Measurements from ENCODE around the gene NDUFC2.
"Not testable (repeated sequence)": the region's sequence is repeated elsewhere in the genome, so short reads cannot be mapped to it uniquely, and the experiment has no call there.

Gene NDUFC2

DNA sequence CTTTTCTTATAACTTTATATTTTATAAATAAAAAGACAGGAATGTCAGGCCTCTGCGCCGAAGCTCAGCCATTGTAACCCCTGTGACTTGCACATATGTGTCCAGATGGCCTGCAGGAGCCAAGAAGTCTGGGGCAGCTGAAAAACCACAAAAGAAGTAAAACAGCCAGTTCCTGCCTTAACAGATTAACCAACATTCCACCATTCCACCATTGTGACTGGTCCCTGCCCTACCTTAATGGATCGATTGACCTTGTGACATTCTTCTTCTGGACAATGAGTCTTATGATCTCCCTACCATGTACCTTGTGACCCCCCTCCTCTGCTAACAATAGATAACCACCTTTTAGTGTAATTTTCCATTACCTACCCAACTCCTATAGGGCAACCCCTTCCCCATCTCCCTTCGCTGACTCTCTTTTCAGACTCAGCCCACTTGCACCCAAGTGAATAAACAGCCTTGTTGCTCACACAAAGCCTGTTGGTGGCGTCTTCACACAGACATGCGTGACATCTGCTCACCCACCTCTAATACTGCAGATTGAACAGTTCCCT lies 6.9 kb upstream of the NDUFC2 start:
- WGBS: 95% methylated on average over 6 of the region's 6 CpGs
- not testable (repeated sequence) for H2AFZ ChIP-seq (ENCODE audit: low read depth, low read length); H3K4me2 ChIP-seq (ENCODE audit: low read length, poor library complexity, severe bottlenecking); H3K79me1 ChIP-seq (replicated peaks; ENCODE audit: low read length, poor library complexity, severe bottlenecking); H3K27ac ChIP-seq (ENCODE audit: low read length, poor library complexity, severe bottlenecking); H4K8ac ChIP-seq (ENCODE audit: low read length); H3K27me3 ChIP-seq (ENCODE audit: control insufficient read depth in 1 of 2, insufficient read depth in 1 of 2, low read length in 2 of 2); H2BK120ac ChIP-seq (ENCODE audit: low read depth, low read length); H3K23ac ChIP-seq (ENCODE audit: low read length in 2 of 2); H3K4me3 ChIP-seq (ENCODE audit: insufficient read depth in 1 of 2, low read depth in 1 of 2, low read length in 2 of 2); H3K36me3 ChIP-seq (ENCODE audit: control insufficient read depth in 1 of 2, insufficient read depth in 2 of 2, low read depth in 1 of 2, low read length in 2 of 2); H3K9ac ChIP-seq (ENCODE audit: low read length); DNase-seq; H2BK5ac ChIP-seq (ENCODE audit: low read depth, low read length, poor library complexity, severe bottlenecking); H3K14ac ChIP-seq (ENCODE audit: low read length in 2 of 2); H2BK12ac ChIP-seq (ENCODE audit: low read length in 2 of 2); H3K4me1 ChIP-seq (ENCODE audit: control insufficient read depth, insufficient read depth, low read depth, low read length); H3K18ac ChIP-seq (ENCODE audit: low read depth in 1 of 2, low read length in 2 of 2); H2AK5ac ChIP-seq (ENCODE audit: low read length, severe bottlenecking); H2BK15ac ChIP-seq (ENCODE audit: low read depth, poor library complexity, severe bottlenecking); H3K9me3 ChIP-seq (ENCODE audit: control insufficient read depth, low read length); H3K4ac ChIP-seq (ENCODE audit: low read depth in 1 of 2, low read length in 2 of 2)
- peak overlapping the region; percentile 50 for H4K91ac ChIP-seq (ENCODE audit: low read length)

GRCh38 chr11:78085972-78086371 lies 6.3 kb upstream of the NDUFC2 start:
- no peak for DNase-seq
- WGBS: 70% methylated on average over 2 of the region's 3 CpGs
- Histone ChIP-seq H2AFZ (ENCODE audit: low read depth, low read length) (no peak overlapping the region), H3K23ac (ENCODE audit: low read length in 2 of 2) (no peak overlapping the region), H3K27ac (ENCODE audit: low read length, poor library complexity, severe bottlenecking) (no peak overlapping the region), H3K4me2 (ENCODE audit: low read length, poor library complexity, severe bottlenecking) (no peak overlapping the region), H2BK12ac (ENCODE audit: low read length in 2 of 2) (no peak overlapping the region), H3K4me1 (ENCODE audit: control insufficient read depth, insufficient read depth, low read depth, low read length) (no peaks in the 10 kb centered on the region), H3K36me3 (ENCODE audit: control insufficient read depth in 1 of 2, insufficient read depth in 2 of 2, low read depth in 1 of 2, low read length in 2 of 2) (no peaks in the 10 kb centered on the region), H3K9ac (ENCODE audit: low read length) (no peak overlapping the region), H3K4ac (ENCODE audit: low read depth in 1 of 2, low read length in 2 of 2) (no peak overlapping the region), H4K91ac (ENCODE audit: low read length) (no peak overlapping the region), H3K9me3 (ENCODE audit: control insufficient read depth, low read length) (no peaks in the 10 kb centered on the region), H2AK5ac (ENCODE audit: low read length, severe bottlenecking) (no peak overlapping the region), H3K4me3 (ENCODE audit: insufficient read depth in 1 of 2, low read depth in 1 of 2, low read length in 2 of 2) (no peak overlapping the region), H3K14ac (ENCODE audit: low read length in 2 of 2) (no peak overlapping the region), H3K27me3 (ENCODE audit: control insufficient read depth in 1 of 2, insufficient read depth in 1 of 2, low read length in 2 of 2) (no peaks in the 10 kb centered on the region), H4K8ac (ENCODE audit: low read length) (no peak overlapping the region), H2BK120ac (ENCODE audit: low read depth, low read length) (no peak overlapping the region), H3K79me1 (replicated peaks; ENCODE audit: low read length, poor library complexity, severe bottlenecking) (no peaks in the 10 kb centered on the region), H2BK15ac (ENCODE audit: low read depth, poor library complexity, severe bottlenecking) (no peak overlapping the region), H2BK5ac (ENCODE audit: low read depth, low read length, poor library complexity, severe bottlenecking) (no peak overlapping the region), H3K18ac (ENCODE audit: low read depth in 1 of 2, low read length in 2 of 2) (no peak overlapping the region)

- not testable (repeated sequence) for H4K91ac ChIP-seq (ENCODE audit: low read length); H3K36me3 ChIP-seq (ENCODE audit: control insufficient read depth in 1 of 2, insufficient read depth in 2 of 2, low read depth in 1 of 2, low read length in 2 of 2); H3K4ac ChIP-seq (ENCODE audit: low read depth in 1 of 2, low read length in 2 of 2); H3K4me2 ChIP-seq (ENCODE audit: low read length, poor library complexity, severe bottlenecking); H2BK5ac ChIP-seq (ENCODE audit: low read depth, low read length, poor library complexity, severe bottlenecking); H3K4me1 ChIP-seq (ENCODE audit: control insufficient read depth, insufficient read depth, low read depth, low read length); H4K8ac ChIP-seq (ENCODE audit: low read length); H3K27ac ChIP-seq (ENCODE audit: low read length, poor library complexity, severe bottlenecking); H3K9me3 ChIP-seq (ENCODE audit: control insufficient read depth, low read length); H2AK5ac ChIP-seq (ENCODE audit: low read length, severe bottlenecking); H3K14ac ChIP-seq (ENCODE audit: low read length in 2 of 2); H3K79me1 ChIP-seq (replicated peaks; ENCODE audit: low read length, poor library complexity, severe bottlenecking); H3K9ac ChIP-seq (ENCODE audit: low read length); H3K27me3 ChIP-seq (ENCODE audit: control insufficient read depth in 1 of 2, insufficient read depth in 1 of 2, low read length in 2 of 2); H3K4me3 ChIP-seq (ENCODE audit: insufficient read depth in 1 of 2, low read depth in 1 of 2, low read length in 2 of 2); H3K23ac ChIP-seq (ENCODE audit: low read length in 2 of 2); H2BK12ac ChIP-seq (ENCODE audit: low read length in 2 of 2); H3K18ac ChIP-seq (ENCODE audit: low read depth in 1 of 2, low read length in 2 of 2); H2BK120ac ChIP-seq (ENCODE audit: low read depth, low read length)
- peak; percentile 32 for DNase-seq
- 82% methylated on average over 8 of the region's 8 CpGs for WGBS
- H2BK15ac ChIP-seq (ENCODE audit: low read depth, poor library complexity, severe bottlenecking): peak overlapping the region; percentile 66
- peak overlapping the region; percentile 71 for H2AFZ ChIP-seq (ENCODE audit: low read depth, low read length)
These were observed 4.8 kb upstream of the NDUFC2 start for GRCh38 chr11:78084506-78084905.

DNA sequence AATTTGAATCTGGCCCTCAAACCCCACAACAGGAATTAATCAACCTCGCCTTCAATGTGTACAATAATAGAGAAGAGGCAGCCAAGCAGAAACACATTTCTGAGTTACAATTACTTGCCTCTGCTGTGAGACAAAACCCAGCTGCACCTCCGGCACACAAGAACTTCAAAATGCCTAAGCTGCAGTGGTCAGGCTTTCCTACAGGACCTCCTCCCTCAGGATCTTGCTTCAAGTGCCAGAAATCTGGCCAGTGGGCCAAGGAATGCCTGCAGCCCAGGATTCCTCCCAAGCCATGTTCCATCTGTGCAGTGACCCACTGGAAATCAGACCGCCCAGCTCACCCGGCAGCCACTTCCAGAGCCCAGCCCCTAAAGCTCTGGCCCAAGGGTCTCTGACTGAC lies 3.4 kb upstream of the NDUFC2 start:
- Histone ChIP-seq H2BK15ac (ENCODE audit: low read depth, poor library complexity, severe bottlenecking) (no peak overlapping the region), H3K4me1 (ENCODE audit: control insufficient read depth, insufficient read depth, low read depth, low read length) (peaks cover 8% of the 10 kb centered on the region), H3K4me3 (ENCODE audit: insufficient read depth in 1 of 2, low read depth in 1 of 2, low read length in 2 of 2) (no peak overlapping the region), H3K14ac (ENCODE audit: low read length in 2 of 2) (no peak overlapping the region), H3K27me3 (ENCODE audit: control insufficient read depth in 1 of 2, insufficient read depth in 1 of 2, low read length in 2 of 2) (no peaks in the 10 kb centered on the region), H2BK12ac (ENCODE audit: low read length in 2 of 2) (no peak overlapping the region), H2BK120ac (ENCODE audit: low read depth, low read length) (no peak overlapping the region), H2AFZ (ENCODE audit: low read depth, low read length) (no peak overlapping the region), H4K91ac (ENCODE audit: low read length) (no peak overlapping the region), H3K4me2 (ENCODE audit: low read length, poor library complexity, severe bottlenecking) (no peak overlapping the region), H3K36me3 (ENCODE audit: control insufficient read depth in 1 of 2, insufficient read depth in 2 of 2, low read depth in 1 of 2, low read length in 2 of 2) (no peaks in the 10 kb centered on the region), H3K9ac (ENCODE audit: low read length) (no peak overlapping the region), H3K9me3 (ENCODE audit: control insufficient read depth, low read length) (no peaks in the 10 kb centered on the region), H3K27ac (ENCODE audit: low read length, poor library complexity, severe bottlenecking) (no peak overlapping the region), H3K4ac (ENCODE audit: low read depth in 1 of 2, low read length in 2 of 2) (no peak overlapping the region), H2BK5ac (ENCODE audit: low read depth, low read length, poor library complexity, severe bottlenecking) (no peak overlapping the region), H2AK5ac (ENCODE audit: low read length, severe bottlenecking) (no peak overlapping the region), H3K23ac (ENCODE audit: low read length in 2 of 2) (no peak overlapping the region), H3K18ac (ENCODE audit: low read depth in 1 of 2, low read length in 2 of 2) (no peak overlapping the region), H4K8ac (ENCODE audit: low read length) (no peak overlapping the region), H3K79me1 (replicated peaks; ENCODE audit: low read length, poor library complexity, severe bottlenecking) (no peaks in the 10 kb centered on the region)
- DNase-seq: no peak
- WGBS: 86% methylated on average over 4 of the region's 4 CpGs

Data from mesenchymal stem cell (in vitro differentiated cells and primary cell).